Astrocyte of the spinal cord (primary cell): ENCODE data around the gene ADK.

Experiments used
- DNase-seq: peaks from one replicate; pipeline ENCODE4 v3.0.0; 2011; ENCODE audit warnings: low read depth, low spot score
- H3K4me3 ChIP-seq: 2 replicates; pipeline ENCODE4 v1.5.1; 2011; ENCODE audit warnings: low read depth, mild to moderate bottlenecking, low read length, moderate library complexity
- CTCF ChIP-seq: IDR thresholded peaks from 2 replicates; pipeline ENCODE4 v1.5.1; 2012; ENCODE audit warnings: low read depth, mild to moderate bottlenecking, low read length, inconsistent platforms
- in situ Hi-C: cut with HindIII; loops from 2 replicates; pipeline ENCODE4 v1.10.0; 2017; ENCODE audit warnings: low sequenced_read_pairs

Gene ADK

GRCh38 chr10:74541375-74541774 lies 390.4 kb downstream of the ADK start:
- DNase-seq: no peak
- no peak for TF ChIP-seq CTCF
- in situ Hi-C loops: no loop called here
- H3K4me3 ChIP-seq: no peak overlapping the region

DNA sequence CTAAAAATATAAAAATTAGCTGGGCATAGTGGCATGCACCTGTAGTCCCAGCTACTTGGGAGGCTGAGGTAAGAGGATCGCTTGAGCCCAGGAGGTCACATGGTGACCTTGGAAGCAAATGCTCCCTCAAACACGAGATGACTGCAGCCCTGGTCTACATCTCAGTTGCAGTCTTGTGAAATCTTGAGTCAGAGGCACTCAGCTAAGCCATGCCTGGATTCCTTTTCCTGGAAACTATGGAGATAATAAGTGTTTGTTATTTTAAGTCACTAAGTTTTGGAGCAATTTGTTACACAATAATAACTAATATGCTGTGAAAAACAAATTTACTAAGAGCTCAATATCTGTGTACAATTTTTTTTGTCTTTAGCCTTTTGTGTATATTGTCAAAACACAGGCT lies 391.1 kb downstream of the ADK start:
- TF ChIP-seq CTCF: no peak
- DNase-seq: peak; percentile 37
- in situ Hi-C loops: no loop called here

DNA sequence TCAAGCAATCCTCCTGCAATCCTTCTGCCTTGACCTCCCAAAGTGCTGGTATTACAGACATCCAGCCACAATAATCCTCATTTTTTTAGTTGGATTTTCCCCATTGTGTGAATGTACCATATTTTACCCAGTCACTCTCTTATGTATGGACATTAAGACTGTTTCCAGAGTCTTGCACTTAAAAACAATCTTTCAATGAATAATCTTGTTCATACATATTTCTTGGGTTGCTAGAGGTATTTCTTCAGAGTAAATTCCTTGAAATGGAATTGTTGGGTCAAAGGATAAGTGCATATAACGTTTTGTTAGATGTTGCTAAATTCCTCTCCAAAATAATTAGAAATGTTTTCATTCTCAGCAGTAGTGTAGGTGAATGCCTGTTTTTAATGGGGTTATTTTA lies 392.3 kb downstream of the ADK start:
- in situ Hi-C loops: no loop called here
- no peak overlapping the region for H3K4me3 ChIP-seq
- TF ChIP-seq CTCF: no peak
- DNase-seq: no peak

More for the DNA sequence above, 391.1 kb downstream of the ADK start:
- no peak overlapping the region for H3K4me3 ChIP-seq

DNA sequence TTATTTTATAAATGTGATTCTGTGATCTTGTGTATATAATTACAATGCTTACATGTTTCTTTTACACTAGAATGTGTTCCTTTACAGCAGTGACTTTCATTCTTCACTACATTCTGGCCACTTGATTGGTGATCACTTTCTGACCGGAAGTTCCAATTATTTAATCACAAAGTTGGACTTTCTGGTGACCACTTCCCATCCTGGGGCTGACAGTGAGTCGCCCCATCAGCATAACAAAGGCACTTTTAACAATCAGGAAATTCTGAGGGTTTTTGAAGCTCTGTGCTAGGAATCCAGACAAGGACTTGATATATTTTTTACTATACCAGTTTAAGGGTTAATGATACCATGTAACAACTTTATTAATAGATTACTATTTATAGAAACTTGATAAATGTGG lies 393.1 kb downstream of the ADK start:
- peak; percentile 27 for DNase-seq
- in situ Hi-C loops: no loop called here
- TF ChIP-seq CTCF: no peak
- no peak overlapping the region for H3K4me3 ChIP-seq

DNA sequence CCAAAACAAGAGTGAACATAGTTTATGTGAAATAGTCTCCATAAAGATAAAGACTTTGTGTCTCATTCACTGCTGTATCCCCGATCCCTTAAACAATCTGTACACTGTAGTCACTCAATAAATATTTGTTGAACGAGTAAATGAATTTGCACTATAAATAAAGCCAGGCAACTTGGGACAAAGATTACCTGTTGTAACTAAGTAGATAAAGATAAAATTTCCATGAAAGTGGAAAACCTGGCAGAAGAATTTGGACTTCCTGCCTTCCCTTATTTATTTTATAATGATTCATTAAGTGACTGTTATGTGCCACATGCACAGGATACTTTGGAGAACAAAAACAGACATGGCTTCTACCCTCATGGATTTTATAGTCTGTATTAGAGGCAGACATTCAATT lies 397.7 kb downstream of the ADK start:
- in situ Hi-C loops: no loop called here
- H3K4me3 ChIP-seq: no peak overlapping the region
- no peak for DNase-seq
- TF ChIP-seq CTCF: no peak

DNA sequence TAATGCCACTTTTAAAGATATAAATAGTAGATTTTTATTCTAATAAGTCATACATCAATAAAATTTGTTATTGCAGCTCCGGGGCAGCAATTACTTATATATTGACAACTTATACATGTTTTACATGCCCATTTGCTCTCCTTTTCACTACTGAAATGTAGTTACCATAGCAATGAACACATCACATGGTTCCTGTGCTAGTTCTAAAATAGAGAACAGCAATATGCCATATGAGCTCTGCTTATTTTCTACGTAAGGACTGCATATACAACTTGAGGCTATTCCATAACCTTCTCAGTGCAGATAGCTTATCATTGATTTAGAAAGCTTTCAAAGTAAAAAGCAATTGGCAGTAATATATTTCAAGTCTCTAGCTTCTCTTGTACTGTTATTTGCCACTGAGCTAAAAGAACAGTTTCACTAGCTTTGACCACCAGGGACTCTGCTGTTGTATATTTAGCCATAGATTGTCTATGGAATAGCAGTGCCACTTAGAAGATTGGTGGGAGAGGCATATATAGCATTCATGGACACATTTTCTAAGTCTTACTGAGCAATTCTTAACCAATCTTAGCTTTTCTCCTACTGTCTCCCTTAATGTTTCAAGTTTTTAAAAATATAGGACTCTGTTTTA lies 405.2 kb downstream of the ADK start:
- no peak overlapping the region for H3K4me3 ChIP-seq
- no peak for TF ChIP-seq CTCF
- in situ Hi-C loops: no loop called here
- DNase-seq: no peak

GRCh38 chr10:74557098-74557497 lies 406.1 kb downstream of the ADK start:
- DNase-seq: no peak
- in situ Hi-C loops: no loop called here
- no peak for TF ChIP-seq CTCF
- H3K4me3 ChIP-seq: no peak overlapping the region
